H1 (cell line): ENCODE data around the gene CCDC174. TPM values are rescaled to one million over a fixed set of nuclear protein-coding genes. Genes with fewer than 3 reads are reported as not detected.

Experiments
- CTCF ChIA-PET: fragments of 300-600 bp; sonication (Branson Sonifier 250); formaldehyde crosslinking; loops from one replicate; lab custom pipeline; 2021; ENCODE audit not compliant: partially characterized antibody; lab: Charles Lee
- POLR2A ChIA-PET: fragments of 300-600 bp; sonication (Branson Sonifier 250); formaldehyde crosslinking; loops from one replicate; lab custom pipeline; 2021; ENCODE audit warnings: inconsistent platforms; ENCODE audit not compliant: partially characterized antibody; lab: Charles Lee
- DNase-seq, 2 experiments: peaks; one replicate each; pipeline versions ENCODE4 v3.0.0 to v3.0.0-alpha.2; 2010 to 2022; ENCODE audit warnings: low spot score in 2 of 2, low read depth in 1 of 2, mixed read lengths in 1 of 2
- FAIRE-seq: peaks from 2 replicates; lab custom pipeline; 2011; peaks lifted over from hg19 to GRCh38; lab: Jason Lieb, UNC
- H2AFZ ChIP-seq: 2 replicates; pipeline ENCODE4 v1.8.1; 2012; ENCODE audit warnings: low read length, inconsistent platforms
- H2AK5ac ChIP-seq: 2 replicates; pipeline ENCODE4 v1.6.1; 2013; ENCODE audit warnings: low read depth, low read length
- H2BK120ac ChIP-seq: replicated peaks from 2 replicates; pipeline ENCODE3; 2013; ENCODE audit warnings: low read depth, low read length, inconsistent platforms
- H2BK12ac ChIP-seq: 2 replicates; pipeline ENCODE4 v1.6.1; 2013; ENCODE audit warnings: low read depth, low read length
- H2BK15ac ChIP-seq: 2 replicates; pipeline ENCODE4 v1.6.1; 2013; ENCODE audit warnings: low read length
- H2BK20ac ChIP-seq: 2 replicates; pipeline ENCODE4 v1.6.1; 2013; ENCODE audit warnings: low read length
- H2BK5ac ChIP-seq: 2 replicates; pipeline ENCODE4 v1.6.1; 2013; ENCODE audit warnings: low read depth, low read length
- H3K14ac ChIP-seq: 2 replicates; pipeline ENCODE4 v1.6.1; 2013; ENCODE audit warnings: inconsistent platforms; ENCODE audit not compliant: insufficient read length
- H3K18ac ChIP-seq: 2 replicates; pipeline ENCODE4 v1.6.1; 2013; ENCODE audit warnings: low read length; ENCODE audit errors: extremely low read depth
- H3K23ac ChIP-seq: 2 replicates; pipeline ENCODE4 v1.6.1; 2013; ENCODE audit warnings: inconsistent platforms; ENCODE audit not compliant: insufficient read length
- H3K23me2 ChIP-seq: 2 replicates; pipeline ENCODE4 v1.6.1; 2013; ENCODE audit warnings: low read depth, low read length
- H3K27ac ChIP-seq: 2 replicates; pipeline ENCODE4 v1.6.1; 2011; ENCODE audit warnings: low read depth, low read length, inconsistent platforms
- H3K27me3 ChIP-seq, 4 experiments: replicated peaks in 1 of 4; 1 replicate in 1 of 4; 2 replicates in 3 of 4; pipeline versions ENCODE4 v1.6.1 to v1.8.1; 2011 to 2013; ENCODE audit warnings: low read length in 3 of 4, mild to moderate bottlenecking in 3 of 4, inconsistent platforms in 2 of 4, mixed read lengths in 2 of 4, moderate library complexity in 1 of 4; ENCODE audit not compliant: control insufficient read depth in 3 of 4, insufficient read depth in 3 of 4; ENCODE audit errors: extremely low read depth in 1 of 4
- H3K36me3 ChIP-seq, 4 experiments: 2 replicates each; pipeline versions ENCODE4 v1.6.1 to v1.8.1; 2011 to 2013; ENCODE audit warnings: mild to moderate bottlenecking in 4 of 4, low read length in 3 of 4, moderate library complexity in 2 of 4, control low read depth in 1 of 4, inconsistent platforms in 1 of 4; ENCODE audit not compliant: insufficient read depth in 4 of 4, control insufficient read depth in 2 of 4
- H3K4ac ChIP-seq: replicated peaks from 2 replicates; pipeline ENCODE3; 2013; ENCODE audit warnings: low read length, low read depth, mixed read lengths, inconsistent platforms; ENCODE audit not compliant: insufficient read length
- H3K4me1 ChIP-seq, 4 experiments: replicated peaks in 1 of 4; 1 replicate in 1 of 4; 2 replicates in 3 of 4; pipeline versions ENCODE4 v1.6.1 to v1.8.1; 2011 to 2013; ENCODE audit warnings: low read length in 3 of 4, inconsistent platforms in 2 of 4, mixed read lengths in 1 of 4; ENCODE audit not compliant: insufficient read depth in 4 of 4, control insufficient read depth in 3 of 4
- H3K4me2 ChIP-seq, 2 experiments: 2 replicates each; pipeline versions ENCODE4 v1.6.1 to v1.8.1; 2011 to 2013; ENCODE audit warnings: low read depth in 2 of 2, low read length in 2 of 2, control low read depth in 1 of 2, inconsistent platforms in 1 of 2, mild to moderate bottlenecking in 1 of 2; ENCODE audit not compliant: insufficient read depth in 1 of 2
- H3K4me3 ChIP-seq, 4 experiments: fragments of 200-600, 300-600 bp in 1 of 4; sonication (generic), shearing (Covaris generic), sonication (Bioruptor Twin) in 1 of 4; 2 replicates each; pipeline versions ENCODE4 v1.5.1 to v1.8.1; 2011 to 2016; ENCODE audit warnings: low read length in 4 of 4, low read depth in 3 of 4, control low read depth in 2 of 4, inconsistent platforms in 2 of 4, mild to moderate bottlenecking in 2 of 4, mixed read lengths in 1 of 4, moderate library complexity in 1 of 4; ENCODE audit not compliant: insufficient read depth in 2 of 4; ENCODE audit errors: extremely low read depth in 1 of 4
- H3K56ac ChIP-seq: replicated peaks from 2 replicates; pipeline ENCODE3; 2013; ENCODE audit warnings: low read depth, mild to moderate bottlenecking, mixed read lengths, low read length, inconsistent platforms; ENCODE audit not compliant: insufficient read length
- H3K79me1 ChIP-seq: 2 replicates; pipeline ENCODE4 v1.6.1; 2013; ENCODE audit warnings: low read depth, low read length, control low read depth
- H3K79me2 ChIP-seq, 2 experiments: 2 replicates each; pipeline versions ENCODE4 v1.6.1 to v1.8.1; 2012 to 2013; ENCODE audit warnings: low read length in 2 of 2, mild to moderate bottlenecking in 2 of 2, inconsistent platforms in 1 of 2; ENCODE audit not compliant: insufficient read depth in 2 of 2, control insufficient read depth in 1 of 2
- H3K9ac ChIP-seq, 4 experiments: replicated peaks in 1 of 4; 1 replicate in 1 of 4; 2 replicates in 3 of 4; pipeline versions ENCODE4 v1.6.1 to v1.8.1; 2011 to 2013; ENCODE audit warnings: low read depth in 3 of 4, low read length in 3 of 4, control low read depth in 2 of 4, mild to moderate bottlenecking in 2 of 4, moderate library complexity in 2 of 4, inconsistent platforms in 1 of 4; ENCODE audit errors: extremely low read depth in 1 of 4
- H3K9me3 ChIP-seq, 2 experiments: 2 replicates each; pipeline versions ENCODE4 v1.6.1 to v1.8.1; 2012 to 2013; ENCODE audit warnings: mild to moderate bottlenecking in 2 of 2, moderate library complexity in 2 of 2, control low read depth in 1 of 2, inconsistent platforms in 1 of 2, low read depth in 1 of 2, low read length in 1 of 2, mixed read lengths in 1 of 2; ENCODE audit not compliant: insufficient read depth in 2 of 2
- H4K20me1 ChIP-seq, 2 experiments: replicated peaks in 1 of 2; 2 replicates each; pipeline versions ENCODE3 to v1.8.1; 2011 to 2013; ENCODE audit warnings: inconsistent platforms in 2 of 2, low read length in 2 of 2, mild to moderate bottlenecking in 1 of 2; ENCODE audit not compliant: insufficient read depth in 2 of 2, control insufficient read depth in 1 of 2
- H4K5ac ChIP-seq: 2 replicates; pipeline ENCODE4 v1.6.1; 2013; ENCODE audit warnings: low read length, low read depth, mixed read lengths, inconsistent platforms; ENCODE audit not compliant: insufficient read length
- H4K8ac ChIP-seq: 2 replicates; pipeline ENCODE4 v1.8.0; 2013; ENCODE audit warnings: mild to moderate bottlenecking, moderate library complexity, low read length, inconsistent platforms; ENCODE audit not compliant: insufficient read depth; ENCODE audit errors: extremely low read depth
- H4K91ac ChIP-seq: replicated peaks from 2 replicates; pipeline ENCODE3; 2013; ENCODE audit warnings: low read length, mixed read lengths, inconsistent platforms; ENCODE audit not compliant: insufficient read length
- ASH2L ChIP-seq: fragments of 200-600, 300-600 bp; sonication (generic); IDR thresholded peaks from one replicate; pipeline ENCODE4 v1.7.1; 2017; ENCODE audit warnings: low read length
- CBX8 ChIP-seq: fragments of 300-800, 300-1000 bp; sonication (generic); IDR thresholded peaks from 2 replicates; pipeline ENCODE4 v1.7.1; 2016; ENCODE audit warnings: low read depth, low read length, borderline replicate concordance
- CHD2 ChIP-seq: IDR thresholded peaks from 2 replicates; pipeline ENCODE4 v1.6.1; 2012; ENCODE audit warnings: low read length, improper control_type of control experiment
- CREB1 ChIP-seq: IDR thresholded peaks from 2 replicates; pipeline ENCODE4 v1.6.1; 2012; ENCODE audit warnings: inconsistent platforms
- EGR1 ChIP-seq: IDR thresholded peaks from 2 replicates; pipeline ENCODE4 v1.6.1; 2011; ENCODE audit warnings: low read depth, low read length, borderline replicate concordance
- EZH2 ChIP-seq: fragments of 200-600 bp; sonication (generic); IDR thresholded peaks from 2 replicates; pipeline ENCODE4 v1.7.1; 2012; ENCODE audit warnings: low read depth, mild to moderate bottlenecking, moderate library complexity, low read length, inconsistent platforms; ENCODE audit not compliant: severe bottlenecking
- FOSL1 ChIP-seq: IDR thresholded peaks from 2 replicates; pipeline ENCODE4 v1.6.1; 2011; ENCODE audit warnings: mild to moderate bottlenecking, low read depth, low read length, moderate library complexity; ENCODE audit not compliant: insufficient read depth
- NRF1 ChIP-seq: IDR thresholded peaks from 2 replicates; pipeline ENCODE4 v1.6.1; 2011; ENCODE audit warnings: mild to moderate bottlenecking, low read depth, low read length, improper control_type of control experiment
- POLR2AphosphoS5 ChIP-seq: IDR thresholded peaks from 2 replicates; pipeline ENCODE4 v1.6.1; 2011; ENCODE audit warnings: low read depth, low read length
- SAP30 ChIP-seq: fragments of 300-600 bp; sonication (generic); IDR thresholded peaks from 2 replicates; pipeline ENCODE4 v1.7.1; 2012; ENCODE audit warnings: low read length, moderate library complexity, mild to moderate bottlenecking, inconsistent platforms; ENCODE audit not compliant: insufficient read depth, insufficient replicate concordance
- SP1 ChIP-seq: IDR thresholded peaks from 2 replicates; pipeline ENCODE4 v1.6.1; 2011; ENCODE audit warnings: low read depth, low read length
- SRF ChIP-seq: IDR thresholded peaks from 2 replicates; pipeline ENCODE4 v1.6.1; 2011; ENCODE audit warnings: mild to moderate bottlenecking, low read depth, low read length, moderate library complexity
- TCF12 ChIP-seq: IDR thresholded peaks from 2 replicates; pipeline ENCODE4 v1.6.1; 2011; ENCODE audit warnings: low read depth, mild to moderate bottlenecking, low read length
- TEAD4 ChIP-seq: IDR thresholded peaks from 2 replicates; pipeline ENCODE4 v1.6.1; 2012; ENCODE audit warnings: low read depth, low read length, inconsistent platforms, mixed read lengths
- ZNF274 ChIP-seq: IDR thresholded peaks from 2 replicates; pipeline ENCODE4 v1.7.0; 2012; ENCODE audit warnings: low read length, borderline replicate concordance; ENCODE audit errors: extremely low read depth
- WGBS, 2 experiments: shearing (Covaris generic) in 1 of 2; methylation state at CpG; one replicate each; pipeline versions ENCODE4 v1.1.6 to v1.1.7; 2013 to 2015; ENCODE audit warnings: low lambda C conversion rate in 2 of 2, mixed read lengths in 2 of 2, inconsistent platforms in 1 of 2, low coverage in 1 of 2, missing lambda C conversion rate in 1 of 2; ENCODE audit not compliant: insufficient replicate concordance in 2 of 2, insufficient coverage in 1 of 2, insufficient read length in 1 of 2; ENCODE audit errors: extremely low coverage in 1 of 2, missing lambda C conversion rate in 1 of 2; 5-methylcytosine and 5-hydroxymethylcytosine counted together
- polyA plus RNA-seq, 7 experiments: library from polyadenylated mRNA; depleted of rRNA in 3 of 7; stranded (reverse) in 5 of 7; unstranded in 2 of 7; fragments of >200 nt in 5 of 7; fragments of 200-250 nt in 2 of 7; gene quantifications; 1 replicate in 5 of 7; 2 replicates in 1 of 7; 4 replicates in 1 of 7; pipeline versions ENCODE4 v1.2.1 to v1.2.3, GENCODE V29; 2011 to 2013; ENCODE audit warnings: missing spikeins in 2 of 7, mixed read lengths in 2 of 7
- total RNA-seq: library from RNA; stranded (reverse); fragmentation: NEBNext Ultra II Directional; extraction: Animal tissue kit (Norgen Biotek cat#: 25700); gene quantifications from 2 replicates; pipeline ENCODE4 v1.2.1, GENCODE V29; 2021
- TF ChIP-seq, protein P1 (sequence below): IDR thresholded peaks from 2 replicates; pipeline ENCODE4 v1.6.1; 2012; ENCODE audit warnings: inconsistent platforms

The CCDC174 gene
- total and polyA plus RNA-seq, 2 of the 8 experiments (the other 6 are each of a cell fraction or from before 2014, with no cell fraction given) = 3.5 to 11.9 TPM

DNA sequence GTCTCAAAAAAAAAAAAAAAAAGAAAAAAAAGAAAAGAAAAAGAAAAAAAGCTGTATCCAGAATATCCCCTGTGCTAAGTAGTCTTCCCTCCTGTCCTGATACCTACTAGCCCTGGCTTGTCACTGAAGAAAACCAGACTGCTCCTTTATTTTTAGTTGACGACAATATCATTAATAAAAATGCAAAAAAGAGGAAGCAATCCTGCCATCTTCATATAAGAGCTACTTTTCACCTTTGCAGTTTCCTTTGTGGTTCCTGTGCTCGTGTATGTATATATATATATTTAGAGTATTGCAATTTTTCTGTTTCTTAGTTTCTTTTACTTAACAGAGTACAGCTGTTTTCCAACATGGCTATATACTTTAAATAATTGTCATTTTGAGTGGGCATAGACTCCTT lies 37.0 kb downstream of the CCDC174 start:
- Histone ChIP-seq H3K56ac (no peak overlapping the region), H2BK120ac (no peak overlapping the region), H2AFZ (no peak overlapping the region), H2BK15ac (no peak overlapping the region), H3K14ac (no peak overlapping the region), H3K4me1 (no peaks in the 10 kb centered on the region), H3K9ac (no peak overlapping the region), H3K18ac (no peak overlapping the region), H3K4me2 (no peak overlapping the region), H3K23ac (no peak overlapping the region), H3K79me1 (no peaks in the 10 kb centered on the region), H4K91ac (no peak overlapping the region), H4K20me1 (no peaks in the 10 kb centered on the region), H4K5ac (no peak overlapping the region), H2BK20ac (no peak overlapping the region), H3K9me3 (no peaks in the 10 kb centered on the region), H2BK12ac (no peak overlapping the region), H3K27ac (no peak overlapping the region), H2BK5ac (no peak overlapping the region), H4K8ac (no peak overlapping the region), H3K36me3 (no peaks in the 10 kb centered on the region), H2AK5ac (no peak overlapping the region), H3K4ac (no peak overlapping the region), H3K23me2 (no peaks in the 10 kb centered on the region), H3K79me2 (no peaks in the 10 kb centered on the region), H3K27me3 (no peaks in the 10 kb centered on the region; a peak in 1 of 7 replicates), H3K4me3 (no peak overlapping the region)
- 86% methylated on average over 2 of the region's 2 CpGs; no CpG with 5 or more reads in 1 of the 2 experiments for WGBS, 2 experiments
- ChIA-PET CTCF (interaction anchor here (0.8 to 5.0 kb wide), 4 partner anchors 13 to 238 kb away, joined by 3 to 44 read pairs (median 4); partner anchors contain the start of gene C3orf20), POLR2A (no interaction called here)
- no peak for FAIRE-seq
- DNase-seq = no peak
- TF ChIP-seq ZNF274 = no peak
- TF ChIP-seq CREB1 = no peak
- TF ChIP-seq ASH2L = no peak
- TF ChIP-seq, protein P1, sequence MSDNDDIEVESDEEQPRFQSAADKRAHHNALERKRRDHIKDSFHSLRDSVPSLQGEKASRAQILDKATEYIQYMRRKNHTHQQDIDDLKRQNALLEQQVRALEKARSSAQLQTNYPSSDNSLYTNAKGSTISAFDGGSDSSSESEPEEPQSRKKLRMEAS = no peak
- TF ChIP-seq TEAD4 = no peak
- TF ChIP-seq NRF1 = no peak
- TF ChIP-seq POLR2AphosphoS5 = no peak
- TF ChIP-seq FOSL1 = no peak
- no peak for TF ChIP-seq TCF12
- no peak for TF ChIP-seq CHD2
- no peak for TF ChIP-seq CBX8
- TF ChIP-seq EGR1 = no peak
- TF ChIP-seq EZH2 = no peak
- no peak for TF ChIP-seq SRF
- no peak for TF ChIP-seq SP1
- TF ChIP-seq SAP30 = no peak
